CD4-positive, alpha-beta memory T cell (primary cell): ENCODE measurements around the gene DDX56. TPM values are rescaled to one million over a fixed set of nuclear protein-coding genes. Genes with fewer than 3 reads are reported as not detected.

Experiments
- CTCF ChIA-PET: fragments of 350-600 bp; sonication (Branson Sonifier 250); formaldehyde crosslinking; loops from one replicate; lab custom pipeline; 2021; ENCODE audit warnings: inconsistent platforms; ENCODE audit not compliant: partially characterized antibody; lab: Charles Lee
- POLR2A ChIA-PET: fragments of 350-600 bp; sonication (Branson Sonifier 250); formaldehyde crosslinking; loops from one replicate; lab custom pipeline; 2021; ENCODE audit not compliant: partially characterized antibody; lab: Charles Lee
- DNase-seq, 5 donors: peaks; one replicate each; pipeline versions ENCODE4 v3.0.0 to v3.0.0-alpha.2; 2020 to 2022; ENCODE audit warnings: mixed read lengths in 1 of 5
- H3K27ac ChIP-seq: one replicate; pipeline ENCODE4 v1.7.0; 2013; ENCODE audit warnings: low read depth, low read length
- H3K27me3 ChIP-seq: 2 replicates; pipeline ENCODE4 v1.7.0; 2013; ENCODE audit warnings: mild to moderate bottlenecking, low read length, moderate library complexity; ENCODE audit not compliant: insufficient read depth
- H3K36me3 ChIP-seq: 2 replicates; pipeline ENCODE4 v1.7.0; 2013; ENCODE audit warnings: mild to moderate bottlenecking, low read length, moderate library complexity; ENCODE audit not compliant: insufficient read depth
- H3K4me1 ChIP-seq: 2 replicates; pipeline ENCODE4 v1.7.0; 2013; ENCODE audit warnings: mild to moderate bottlenecking, low read length, moderate library complexity; ENCODE audit not compliant: insufficient read depth
- H3K4me3 ChIP-seq, 2 donors: one replicate each; pipeline ENCODE4 v1.7.0; 2013; ENCODE audit warnings: low read length in 2 of 2, mild to moderate bottlenecking in 1 of 2
- H3K9me3 ChIP-seq, 2 donors: one replicate each; pipeline ENCODE4 v1.7.0; 2013; ENCODE audit warnings: low read length in 2 of 2, control low read depth in 1 of 2; ENCODE audit not compliant: control insufficient read depth in 1 of 2
- H3K27ac Mint-ChIP-seq, 7 donors: one replicate each; pipeline ENCODE4 v1.8.0; 2020 to 2021; ENCODE audit warnings: mixed read lengths in 7 of 7, mild to moderate bottlenecking in 6 of 7, inconsistent platforms in 3 of 7, moderate library complexity in 3 of 7
- H3K27me3 Mint-ChIP-seq, 2 donors: one replicate each; pipeline ENCODE4 v1.8.0; 2020 to 2021; ENCODE audit warnings: mixed read lengths in 2 of 2
- H3K36me3 Mint-ChIP-seq, 2 donors: one replicate each; pipeline ENCODE4 v1.8.0; 2020 to 2021; ENCODE audit warnings: mixed read lengths in 2 of 2, inconsistent platforms in 1 of 2, mild to moderate bottlenecking in 1 of 2
- H3K4me1 Mint-ChIP-seq, 4 donors: one replicate each; pipeline ENCODE4 v1.8.0; 2020 to 2021; ENCODE audit warnings: mixed read lengths in 4 of 4, mild to moderate bottlenecking in 1 of 4
- H3K4me3 Mint-ChIP-seq, 8 donors: one replicate each; pipeline ENCODE4 v1.8.0; 2020 to 2021; ENCODE audit warnings: mixed read lengths in 8 of 8, mild to moderate bottlenecking in 7 of 8, moderate library complexity in 6 of 8, inconsistent platforms in 3 of 8
- H3K9me3 Mint-ChIP-seq, 8 donors: one replicate each; pipeline ENCODE4 v1.8.0; 2020 to 2021; ENCODE audit warnings: mixed read lengths in 8 of 8, mild to moderate bottlenecking in 5 of 8, inconsistent platforms in 3 of 8, moderate library complexity in 1 of 8
- intact Hi-C: fragments of 100-400 bp; cut with micrococcal nuclease; formaldehyde crosslinking; loops from one replicate; pipeline ENCODE4 v1.15.1; 2023
- polyA plus RNA-seq, 2 donors: library from polyadenylated mRNA; unstranded; fragments of 300-500 nt; fragmentation: Illumina TruSeq; gene quantifications; one replicate each; pipeline ENCODE4 v1.2.3, GENCODE V29; 2021
- total RNA-seq, 2 experiments: library from RNA; stranded (reverse); gene quantifications; one replicate each; pipeline ENCODE4 v1.2.3, GENCODE V29; 2021

The DDX56 gene
- total and polyA plus RNA-seq, 4 experiments from 2014 or later, result 48.9 to 114 (median 79.7) TPM

GRCh38 chr7:44617225-44617890, 43.6 kb upstream of the DDX56 start:
- no peak overlapping the region for H3K4me3 ChIP-seq
- H3K27ac ChIP-seq, result peak overlapping the region; percentile 57

GRCh38 chr7:44616545-44616944, 42.8 kb upstream of the DDX56 start:
- no peak for DNase-seq
- Histone ChIP-seq H3K36me3 (no peaks in the 10 kb centered on the region), H3K4me3 (no peak overlapping the region), H3K9me3 (no peaks in the 10 kb centered on the region), H3K27ac (no peak overlapping the region), H3K27me3 (no peaks in the 10 kb centered on the region), H3K4me1 (peaks cover 83% of the 10 kb centered on the region)
- intact Hi-C loops, result no loop called here
- Mint-ChIP-seq H3K36me3 (peaks cover 12 to 38% of the 10 kb centered on the region in 2 donors), H3K4me3 (no peak overlapping the region), H3K9me3 (no peaks in the 10 kb centered on the region), H3K4me1 (peaks cover 59 to 87% (median 74%) of the 10 kb centered on the region in 4 donors), H3K27ac (peak overlapping the region in 1 of 7 donors; percentile 75), H3K27me3 (no peaks in the 10 kb centered on the region)
- CTCF ChIA-PET, result interaction anchor here (1.8 to 3.3 kb wide), 3 partner anchors 12 to 23 kb away, joined by 5 to 14 read pairs (median 8); no protein-coding TSS in a partner anchor
- POLR2A ChIA-PET, result interaction anchor here (0.6 to 29.4 kb wide), 3 partner anchors 1 to 35 kb away, joined by 3 to 1226 read pairs (median 1226); partner anchors contain the start of gene OGDH

More at GRCh38 chr7:44617225-44617890, 43.6 kb upstream of the DDX56 start:
- H3K4me1 Mint-ChIP-seq, result peaks cover 61 to 87% (median 74%) of the 10 kb centered on the region in 4 donors
- no peaks in the 10 kb centered on the region for H3K27me3 ChIP-seq
- POLR2A ChIA-PET, result interaction anchor here (28.5 to 29.4 kb wide), 2 partner anchors 2 to 12 kb away, joined by 1226 read pairs; partner anchors contain the start of gene OGDH
- CTCF ChIA-PET, result interaction anchor here (1.8 to 3.3 kb wide), 3 partner anchors 11 to 22 kb away, joined by 5 to 14 read pairs (median 8); no protein-coding TSS in a partner anchor
- no peaks in the 10 kb centered on the region for H3K27me3 Mint-ChIP-seq
- intact Hi-C loops, result no loop called here
- H3K9me3 Mint-ChIP-seq, result no peaks in the 10 kb centered on the region
- H3K36me3 Mint-ChIP-seq, result peaks cover 12 to 34% of the 10 kb centered on the region in 2 donors
- H3K4me3 Mint-ChIP-seq, result peak overlapping the region in 7 of 8 donors; percentile 15 to 78 (median 52)
- peak overlapping the region; percentile 86 to 96 (median 93) for H3K27ac Mint-ChIP-seq
- peaks cover 85% of the 10 kb centered on the region for H3K4me1 ChIP-seq
- H3K9me3 ChIP-seq, result no peaks in the 10 kb centered on the region
- DNase-seq, result no peak
- H3K36me3 ChIP-seq, result no peaks in the 10 kb centered on the region

GRCh38 chr7:44615793-44616192, 42.1 kb upstream of the DDX56 start:
- Mint-ChIP-seq H3K36me3 (peaks cover 12 to 32% of the 10 kb centered on the region in 2 donors), H3K4me3 (peak overlapping the region in 6 of 8 donors; percentile 26 to 86 (median 42)), H3K4me1 (peaks cover 55 to 79% (median 67%) of the 10 kb centered on the region in 4 donors), H3K9me3 (no peaks in the 10 kb centered on the region), H3K27me3 (no peaks in the 10 kb centered on the region), H3K27ac (peak overlapping the region; percentile 75 to 95 (median 92))
- Histone ChIP-seq H3K27ac (peak overlapping the region; percentile 48), H3K4me1 (peaks cover 75% of the 10 kb centered on the region), H3K36me3 (no peaks in the 10 kb centered on the region), H3K9me3 (no peaks in the 10 kb centered on the region), H3K27me3 (no peaks in the 10 kb centered on the region), H3K4me3 (no peak overlapping the region)
- ChIA-PET POLR2A (interaction anchor here (0.6 to 29.4 kb wide), 3 partner anchors 0 to 35 kb away, joined by 3 to 1226 read pairs (median 1226); partner anchors contain the start of gene OGDH), CTCF (interaction anchor here (1.8 to 3.3 kb wide), 3 partner anchors 12 to 23 kb away, joined by 5 to 14 read pairs (median 8); no protein-coding TSS in a partner anchor)
- DNase-seq, result no peak
- intact Hi-C loops, result loop anchor here (1.0 kb wide), 1 partner anchor 8 kb away; no protein-coding TSS in a partner anchor

- no peaks in the 10 kb centered on the region for H3K36me3 ChIP-seq
- no peaks in the 10 kb centered on the region for H3K27me3 ChIP-seq
- peaks cover 12 to 29% of the 10 kb centered on the region in 2 donors for H3K36me3 Mint-ChIP-seq
- H3K27me3 Mint-ChIP-seq, result no peaks in the 10 kb centered on the region
- no peaks in the 10 kb centered on the region for H3K9me3 Mint-ChIP-seq
- H3K27ac ChIP-seq, result peak overlapping the region; percentile 48
- H3K4me3 Mint-ChIP-seq, result peak overlapping the region; percentile 63 to 86 (median 72)
- H3K9me3 ChIP-seq, result no peaks in the 10 kb centered on the region
- POLR2A ChIA-PET, result interaction anchor here (28.5 to 29.4 kb wide), 2 partner anchors 0 to 14 kb away, joined by 1226 read pairs; partner anchors contain the start of gene OGDH
- peaks cover 52 to 79% (median 64%) of the 10 kb centered on the region in 4 donors for H3K4me1 Mint-ChIP-seq
- peak in 3 of 5 donors; percentile 38 to 72 (median 44) for DNase-seq
- H3K27ac Mint-ChIP-seq, result peak overlapping the region; percentile 75 to 95 (median 93)
- CTCF ChIA-PET, result interaction anchor here (3.3 kb wide), 1 partner anchor 13 kb away, joined by 14 read pairs; no protein-coding TSS in a partner anchor
- peaks cover 70% of the 10 kb centered on the region for H3K4me1 ChIP-seq
- intact Hi-C loops, result loop anchor here (1.0 kb wide), 1 partner anchor 8 kb away; no protein-coding TSS in a partner anchor
- no peak overlapping the region for H3K4me3 ChIP-seq
These were observed 41.5 kb upstream of the DDX56 start for GRCh38 chr7:44615149-44615611.

- Mint-ChIP-seq H3K4me3 (peak overlapping the region in 7 of 8 donors; percentile 9 to 76 (median 53)), H3K4me1 (peaks cover 29 to 73% (median 56%) of the 10 kb centered on the region in 4 donors), H3K9me3 (peaks cover 0 to 4% (median 0%) of the 10 kb centered on the region in 8 donors), H3K27ac (peak overlapping the region; percentile 53 to 99 (median 73)), H3K27me3 (peaks cover 0 to 2% of the 10 kb centered on the region in 2 donors), H3K36me3 (peaks cover 8 to 34% of the 10 kb centered on the region in 2 donors)
- no peaks in the 10 kb centered on the region for H3K27me3 ChIP-seq
- POLR2A ChIA-PET, result interaction anchor here (0.6 to 28.5 kb wide), 2 partner anchors 19 to 226 kb away, joined by 3 to 1226 read pairs; no protein-coding TSS in a partner anchor
- no peaks in the 10 kb centered on the region for H3K36me3 ChIP-seq
- no peaks in the 10 kb centered on the region for H3K9me3 ChIP-seq
- H3K4me1 ChIP-seq, result peaks cover 61% of the 10 kb centered on the region
- no peak overlapping the region for H3K27ac ChIP-seq
- CTCF ChIA-PET, result interaction anchor here (0.7 to 6.8 kb wide), 3 partner anchors 28 to 78 kb away, joined by 3 to 48 read pairs (median 4); no protein-coding TSS in a partner anchor
- no peak for DNase-seq
- intact Hi-C loops, result loop anchor here (5.0 kb wide), 1 partner anchor 38 kb away; the partner anchor contains the start of gene DDX56
- no peak overlapping the region for H3K4me3 ChIP-seq
These were observed 36.1 kb upstream of the DDX56 start for GRCh38 chr7:44609829-44610228.

- peaks cover 24 to 66% (median 49%) of the 10 kb centered on the region in 4 donors for H3K4me1 Mint-ChIP-seq
- ChIA-PET CTCF (interaction anchor here (0.7 to 6.8 kb wide), 4 partner anchors 22 to 79 kb away, joined by 3 to 48 read pairs (median 4); no protein-coding TSS in a partner anchor), POLR2A (interaction anchor here (0.6 to 28.5 kb wide), 3 partner anchors 20 to 227 kb away, joined by 3 to 1226 read pairs (median 3); no protein-coding TSS in a partner anchor)
- peak in 1 of 5 donors; percentile 39 for DNase-seq
- peaks cover 0 to 4% (median 0%) of the 10 kb centered on the region in 8 donors for H3K9me3 Mint-ChIP-seq
- no peaks in the 10 kb centered on the region for H3K36me3 ChIP-seq
- peaks cover 4 to 29% of the 10 kb centered on the region in 2 donors for H3K36me3 Mint-ChIP-seq
- intact Hi-C loops, result loop anchor here (5.0 kb wide), 1 partner anchor 37 kb away; the partner anchor contains the start of gene DDX56
- peaks cover 0 to 2% of the 10 kb centered on the region in 2 donors for H3K27me3 Mint-ChIP-seq
- no peak overlapping the region for H3K27ac ChIP-seq
- no peaks in the 10 kb centered on the region for H3K9me3 ChIP-seq
- peak overlapping the region; percentile 18 to 76 (median 58) for H3K4me3 Mint-ChIP-seq
- peak overlapping the region; percentile 13 to 99 (median 88) for H3K27ac Mint-ChIP-seq
- H3K27me3 ChIP-seq, result no peaks in the 10 kb centered on the region
- H3K4me1 ChIP-seq, result peaks cover 53% of the 10 kb centered on the region
- no peak overlapping the region for H3K4me3 ChIP-seq
These were observed 35.4 kb upstream of the DDX56 start for GRCh38 chr7:44608916-44609648.
